Cortex of kidney (tissue), 1 donor: ENCODE measurements around the gene CCT6A.
"Not testable (repeated sequence)": the region's sequence is repeated elsewhere in the genome, so short reads cannot be mapped to it uniquely, and the experiment has no call there.

Experiments used
- DNase-seq: peaks from one replicate; lab custom pipeline; 2025; lab: John Stamatoyannopoulos, UW

Gene CCT6A

GRCh38 chr7:56051053-56051338 is 569 bp upstream of the CCT6A start:
- no peak for DNase-seq

GRCh38 chr7:56053379-56053778 is 1.8 kb downstream of the CCT6A start:
- DNase-seq = no peak

- no peak for DNase-seq
These were observed 2.4 kb downstream of the CCT6A start for GRCh38 chr7:56053993-56054392.

GRCh38 chr7:56062382-56062781 is 10.8 kb downstream of the CCT6A start:
- no peak for DNase-seq

- no peak for DNase-seq
These were observed 11.9 kb downstream of the CCT6A start for GRCh38 chr7:56063500-56063881.

- peak; percentile 61 for DNase-seq
These were observed 12.5 kb downstream of the CCT6A start, which contains the start of gene SUMF2 for GRCh38 chr7:56063882-56064625. TSS of gene SUMF2 (plus strand) at chr7:56064286. CDS start at chr7:56064312, 26 bp downstream.

GRCh38 chr7:56066376-56066775 is 14.8 kb downstream of the CCT6A start:
- not testable (repeated sequence) for DNase-seq

- no peak for DNase-seq
These were observed 22.8 kb downstream of the CCT6A start for GRCh38 chr7:56074371-56074791.

- DNase-seq = no peak
These were observed 26.1 kb downstream of the CCT6A start for GRCh38 chr7:56077681-56078080.

GRCh38 chr7:56078196-56078595 is 26.6 kb downstream of the CCT6A start:
- DNase-seq = no peak

- no peak for DNase-seq
These were observed 28.1 kb downstream of the CCT6A start for GRCh38 chr7:56079450-56080185.

GRCh38 chr7:56080726-56081435 is 29.3 kb downstream of the CCT6A start:
- not testable (repeated sequence) for DNase-seq

GRCh38 chr7:56081626-56082340 is 30.2 kb downstream of the CCT6A start:
- no peak for DNase-seq

GRCh38 chr7:56083150-56083785 is 31.7 kb downstream of the CCT6A start:
- no peak for DNase-seq

GRCh38 chr7:56086761-56087160 is 35.2 kb downstream of the CCT6A start:
- DNase-seq = no peak

- no peak for DNase-seq
These were observed 35.9 kb downstream of the CCT6A start for GRCh38 chr7:56087445-56087844.

GRCh38 chr7:56091591-56091990 is 40.0 kb downstream of the CCT6A start:
- DNase-seq = no peak

GRCh38 chr7:56092388-56092787 is 40.8 kb downstream of the CCT6A start:
- not testable (repeated sequence) for DNase-seq

GRCh38 chr7:56092789-56093531 is 41.4 kb downstream of the CCT6A start, which contains the start of gene PHKG1:
TSS of gene PHKG1 (minus strand) at chr7:56092952. CDS start at chr7:56088941, 4,011 bp downstream.
- no peak for DNase-seq

GRCh38 chr7:56097700-56098099 is 46.1 kb downstream of the CCT6A start:
- DNase-seq = no peak
